LNCaP clone FGC (cell line): ENCODE results near the gene TNFRSF8.
"Not testable (repeated sequence)": the region's sequence is repeated elsewhere in the genome, so short reads cannot be mapped to it uniquely, and the experiment has no call there.

ENCODE experiments used
- DNase-seq: peaks from one replicate; pipeline ENCODE4 v3.0.0-alpha.2; 2011; ENCODE audit warnings: low read depth
- H3K4me3 ChIP-seq: 2 replicates; pipeline ENCODE4 v1.5.1; 2011; ENCODE audit warnings: mild to moderate bottlenecking, low read depth, low read length, control low read depth
- CTCF ChIP-seq: IDR thresholded peaks from 2 replicates; pipeline ENCODE4 v1.5.1; 2012; ENCODE audit warnings: mild to moderate bottlenecking; ENCODE audit not compliant: control insufficient read depth, insufficient read depth; ENCODE audit errors: extremely low read depth

The TNFRSF8 gene

GRCh38 chr1:12098786-12099185 is 35.7 kb downstream of the TNFRSF8 start:
- TF ChIP-seq CTCF: no peak
- no peak overlapping the region for H3K4me3 ChIP-seq
- no peak for DNase-seq

GRCh38 chr1:12099610-12100009 is 36.5 kb downstream of the TNFRSF8 start:
- no peak overlapping the region for H3K4me3 ChIP-seq
- no peak for DNase-seq
- TF ChIP-seq CTCF: no peak

GRCh38 chr1:12100071-12100470 is 37.0 kb downstream of the TNFRSF8 start:
- DNase-seq: no peak
- no peak for TF ChIP-seq CTCF
- H3K4me3 ChIP-seq: no peak overlapping the region

- H3K4me3 ChIP-seq, DNase-seq: not testable (repeated sequence)
Measured at GRCh38 chr1:12101120-12101519, 38.0 kb downstream of the TNFRSF8 start.

- no peak overlapping the region for H3K4me3 ChIP-seq
- no peak for DNase-seq
- no peak for TF ChIP-seq CTCF
Measured at GRCh38 chr1:12102066-12102465, 39.0 kb downstream of the TNFRSF8 start.

- DNase-seq: no peak
- no peak overlapping the region for H3K4me3 ChIP-seq
- TF ChIP-seq CTCF: no peak
Measured at GRCh38 chr1:12104417-12104816, 41.3 kb downstream of the TNFRSF8 start.

- TF ChIP-seq CTCF: no peak
- H3K4me3 ChIP-seq: no peak overlapping the region
- DNase-seq: no peak
Measured at GRCh38 chr1:12106153-12106552, 43.0 kb downstream of the TNFRSF8 start.
